Colonic mucosa (tissue), 4 donors: Measurements from ENCODE around the gene SF3B3. TPM values are rescaled to one million over a fixed set of nuclear protein-coding genes. Genes with fewer than 3 reads are reported as not detected.

Experiments used
- DNase-seq: peaks from one replicate; pipeline ENCODE4 v3.0.0-alpha.2; 2020
- H3K27ac ChIP-seq: fragments of 200-600 bp; one replicate; pipeline ENCODE4 v1.8.0; 2021
- H3K27me3 ChIP-seq: fragments of 200-600 bp; one replicate; pipeline ENCODE4 v1.8.0; 2021
- H3K36me3 ChIP-seq: fragments of 200-600 bp; one replicate; pipeline ENCODE4 v1.8.0; 2021
- H3K4me1 ChIP-seq: fragments of 200-600 bp; one replicate; pipeline ENCODE4 v1.8.0; 2021; ENCODE audit warnings: mild to moderate bottlenecking
- H3K4me3 ChIP-seq: fragments of 200-600 bp; one replicate; pipeline ENCODE4 v1.8.0; 2021
- H3K9ac ChIP-seq, 2 donors: one replicate each; pipeline ENCODE4 v1.7.0; 2013; ENCODE audit warnings: control low read depth in 2 of 2, low read depth in 2 of 2, low read length in 2 of 2
- H3K9me3 ChIP-seq: fragments of 200-600 bp; one replicate; pipeline ENCODE4 v1.8.0; 2021
- intact Hi-C: fragments of 100-400 bp; cut with DNase I; formaldehyde crosslinking; loops from one replicate; pipeline ENCODE4 v1.14.1; 2022
- total RNA-seq, 2 donors: library from RNA; stranded (reverse); fragmentation: NEBNext Ultra II Directional in 1 of 2; extraction: Animal tissue kit (Norgen Biotek cat#: 25700) in 1 of 2; gene quantifications; one replicate each; pipeline ENCODE4 v1.2.1, GENCODE V29; 2021
- TF ChIP-seq, protein P1 (sequence below): fragments of 200-600 bp; IDR thresholded peaks from one replicate; pipeline ENCODE4 v1.8.0; 2022; ENCODE audit warnings: antibody characterized with exemption, mild to moderate bottlenecking
- donor health status: healthy.
- donor health status: DM: no; HTN: no; CAD: no.
- donor health status: DM: no; HTN: no; CAD: no.

SF3B3 gene
- total RNA-seq, 2 donors from 2014 or later = 182 to 369 TPM

DNA sequence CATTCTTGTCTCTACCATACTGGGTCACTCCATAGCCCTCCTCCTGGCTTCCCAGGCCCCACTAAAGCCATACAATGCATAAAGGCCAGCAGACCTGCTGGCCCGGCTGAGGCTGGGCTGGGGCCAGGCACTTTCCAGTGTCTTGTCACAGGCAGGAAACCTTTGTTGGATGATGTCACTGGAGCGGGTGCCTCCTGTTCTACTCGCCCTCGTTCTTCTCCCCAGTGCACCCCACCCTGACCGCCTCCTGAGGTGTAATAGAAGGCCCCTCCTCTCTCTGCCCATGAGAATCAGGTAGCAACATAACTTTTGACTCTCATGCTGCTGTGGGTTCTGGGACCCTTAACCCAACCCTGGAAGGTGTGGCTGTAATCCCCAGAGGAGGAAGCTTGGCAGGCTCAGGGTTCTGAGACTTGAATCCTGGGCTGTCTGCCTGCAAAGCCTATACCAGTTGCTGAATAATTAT is 68.5 kb downstream of the SF3B3 start:
- no peak overlapping the region for H3K27ac ChIP-seq
- intact Hi-C loops = no loop called here
- no peaks in the 10 kb centered on the region for H3K36me3 ChIP-seq
- no peak overlapping the region for H3K4me3 ChIP-seq
- DNase-seq = no peak
- no peaks in the 10 kb centered on the region for H3K4me1 ChIP-seq
- H3K27me3 ChIP-seq = no peaks in the 10 kb centered on the region
- H3K9me3 ChIP-seq = no peaks in the 10 kb centered on the region
- no peak overlapping the region for H3K9ac ChIP-seq
- TF ChIP-seq, protein P1, sequence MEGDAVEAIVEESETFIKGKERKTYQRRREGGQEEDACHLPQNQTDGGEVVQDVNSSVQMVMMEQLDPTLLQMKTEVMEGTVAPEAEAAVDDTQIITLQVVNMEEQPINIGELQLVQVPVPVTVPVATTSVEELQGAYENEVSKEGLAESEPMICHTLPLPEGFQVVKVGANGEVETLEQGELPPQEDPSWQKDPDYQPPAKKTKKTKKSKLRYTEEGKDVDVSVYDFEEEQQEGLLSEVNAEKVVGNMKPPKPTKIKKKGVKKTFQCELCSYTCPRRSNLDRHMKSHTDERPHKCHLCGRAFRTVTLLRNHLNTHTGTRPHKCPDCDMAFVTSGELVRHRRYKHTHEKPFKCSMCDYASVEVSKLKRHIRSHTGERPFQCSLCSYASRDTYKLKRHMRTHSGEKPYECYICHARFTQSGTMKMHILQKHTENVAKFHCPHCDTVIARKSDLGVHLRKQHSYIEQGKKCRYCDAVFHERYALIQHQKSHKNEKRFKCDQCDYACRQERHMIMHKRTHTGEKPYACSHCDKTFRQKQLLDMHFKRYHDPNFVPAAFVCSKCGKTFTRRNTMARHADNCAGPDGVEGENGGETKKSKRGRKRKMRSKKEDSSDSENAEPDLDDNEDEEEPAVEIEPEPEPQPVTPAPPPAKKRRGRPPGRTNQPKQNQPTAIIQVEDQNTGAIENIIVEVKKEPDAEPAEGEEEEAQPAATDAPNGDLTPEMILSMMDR = no peak

GRCh38 chr16:70593544-70593943 is 69.9 kb downstream of the SF3B3 start:
- H3K4me3 ChIP-seq = no peak overlapping the region
- H3K27ac ChIP-seq = no peak overlapping the region
- H3K27me3 ChIP-seq = no peaks in the 10 kb centered on the region
- DNase-seq = no peak
- intact Hi-C loops = no loop called here
- no peaks in the 10 kb centered on the region for H3K9me3 ChIP-seq
- H3K9ac ChIP-seq = no peak overlapping the region
- TF ChIP-seq, protein P1 = no peak
- H3K4me1 ChIP-seq = no peaks in the 10 kb centered on the region
- no peaks in the 10 kb centered on the region for H3K36me3 ChIP-seq

DNA sequence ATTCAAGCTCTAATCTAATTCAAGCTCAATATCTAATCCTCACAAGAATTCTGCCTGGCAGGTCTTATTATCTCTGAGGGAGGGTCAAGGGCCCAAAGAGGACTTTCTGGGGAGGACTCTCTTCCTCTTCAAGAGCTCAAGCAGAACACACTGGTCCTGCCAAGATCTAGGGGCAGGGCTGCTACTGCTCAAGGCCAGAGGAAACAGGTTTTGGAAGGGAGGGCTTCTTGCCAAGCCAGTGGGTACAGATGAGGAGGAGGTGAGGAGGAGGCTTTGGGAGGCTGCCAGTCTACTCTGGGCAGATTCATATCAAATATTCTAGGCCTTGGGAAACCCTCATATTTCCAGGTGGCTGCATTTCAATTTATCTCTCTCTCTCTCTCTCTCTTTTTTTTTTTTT is 71.0 kb downstream of the SF3B3 start:
- intact Hi-C loops = no loop called here
- TF ChIP-seq, protein P1 = no peak
- no peak overlapping the region for H3K4me3 ChIP-seq
- no peaks in the 10 kb centered on the region for H3K9me3 ChIP-seq
- H3K27me3 ChIP-seq = no peaks in the 10 kb centered on the region
- no peak overlapping the region for H3K9ac ChIP-seq
- no peak for DNase-seq
- no peaks in the 10 kb centered on the region for H3K4me1 ChIP-seq
- H3K27ac ChIP-seq = no peak overlapping the region
- H3K36me3 ChIP-seq = no peaks in the 10 kb centered on the region

DNA sequence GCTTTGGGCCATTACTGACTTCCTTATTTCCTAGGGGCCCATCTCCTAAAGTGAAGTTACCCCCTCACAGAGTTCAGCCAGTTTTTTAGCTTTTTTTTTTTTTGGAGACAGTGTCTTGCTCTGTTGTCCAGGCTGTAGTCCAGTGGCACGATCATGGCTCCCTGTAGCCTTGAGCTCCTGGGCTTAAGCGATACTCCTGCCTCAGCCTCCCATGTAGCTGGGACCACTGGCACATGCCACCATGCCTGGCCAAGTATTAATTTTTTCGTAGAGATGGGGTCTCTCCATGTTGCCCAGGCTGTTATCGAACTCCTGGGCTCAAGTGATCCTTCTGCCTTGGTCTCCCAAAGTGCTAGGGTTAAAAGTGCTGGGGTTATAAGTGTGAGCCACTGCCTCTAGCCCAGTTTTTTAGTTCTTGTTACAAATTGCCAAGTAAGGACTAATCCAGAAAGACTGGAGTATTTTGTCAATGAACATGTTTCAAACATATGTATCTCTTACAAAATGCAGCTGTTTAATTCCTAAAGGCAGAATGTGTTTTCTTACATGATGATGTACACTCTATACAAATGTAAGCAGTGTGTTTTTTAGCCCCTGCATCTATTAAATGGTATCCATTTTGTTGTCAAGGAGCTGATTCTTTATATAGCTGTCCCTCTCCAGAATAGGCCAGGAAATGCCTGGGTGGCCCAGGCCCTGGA is 73.7 kb downstream of the SF3B3 start:
- intact Hi-C loops = no loop called here
- Histone ChIP-seq H3K4me3 (no peak overlapping the region), H3K36me3 (no peaks in the 10 kb centered on the region), H3K27me3 (no peaks in the 10 kb centered on the region), H3K9me3 (no peaks in the 10 kb centered on the region), H3K9ac (no peak overlapping the region), H3K27ac (no peak overlapping the region), H3K4me1 (no peaks in the 10 kb centered on the region)
- TF ChIP-seq, protein P1 = no peak
- DNase-seq = no peak

DNA sequence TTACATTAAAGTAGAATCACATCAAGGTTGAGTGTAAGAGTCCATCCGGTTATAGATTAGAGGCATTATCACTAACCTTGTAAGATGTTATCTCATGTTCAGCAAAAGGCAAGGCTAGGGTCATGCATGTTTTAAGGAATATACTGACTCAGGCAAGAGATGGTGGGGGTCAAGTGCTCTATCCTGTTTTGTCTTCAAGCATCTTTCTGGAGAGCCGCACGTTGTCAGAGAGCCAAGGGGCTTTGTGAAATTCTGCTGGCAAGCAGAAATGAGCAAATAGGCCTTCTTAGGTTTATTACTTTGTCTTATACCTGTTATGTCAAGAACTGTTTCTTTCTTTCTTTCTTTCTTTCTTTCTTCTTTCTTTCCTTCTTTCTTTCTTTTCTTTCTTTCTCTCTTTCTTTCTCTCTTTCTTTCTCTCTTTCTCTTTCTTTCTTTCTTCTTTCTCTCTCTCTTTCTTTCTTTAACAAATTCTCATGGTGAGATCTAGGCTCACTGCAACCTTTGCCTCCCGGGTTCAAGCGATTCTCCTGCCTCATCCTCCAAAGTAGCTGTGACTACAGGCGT is 75.4 kb downstream of the SF3B3 start:
- H3K27ac ChIP-seq = no peak overlapping the region
- intact Hi-C loops = no loop called here
- DNase-seq = no peak
- TF ChIP-seq, protein P1 = no peak
- H3K9me3 ChIP-seq = no peaks in the 10 kb centered on the region
- no peak overlapping the region for H3K9ac ChIP-seq
- no peak overlapping the region for H3K4me3 ChIP-seq
- no peaks in the 10 kb centered on the region for H3K27me3 ChIP-seq
- H3K4me1 ChIP-seq = no peaks in the 10 kb centered on the region
- no peaks in the 10 kb centered on the region for H3K36me3 ChIP-seq
